ENCODE measurements around the gene MUTYH. TPM values are rescaled to one million over a fixed set of nuclear protein-coding genes. Genes with fewer than 3 reads are reported as not detected.

Gene MUTYH
- total RNA-seq, 2 donors from 2014 or later: 17.0 to 65.0 TPM

GRCh38 chr1:45317166-45317565, 23.1 kb downstream of the MUTYH start:
- Histone ChIP-seq H3K27me3 (no peaks in the 10 kb centered on the region), H3K4me1 (no peaks in the 10 kb centered on the region), H3K9me3 (no peaks in the 10 kb centered on the region), H3K36me3 (no peaks in the 10 kb centered on the region), H3K9ac (ENCODE audit: low read depth in 2 of 2, low read length in 2 of 2) (no peak overlapping the region), H3K27ac (no peak overlapping the region), H3K4me3 (no peak overlapping the region)
- no peak for DNase-seq
- no peak for TF ChIP-seq CTCF (IDR thresholded peaks at IDR 0.05)
- intact Hi-C loops (cut with DNase I): no loop called here

- H3K4me1 ChIP-seq: no peaks in the 10 kb centered on the region
- H3K36me3 ChIP-seq: no peaks in the 10 kb centered on the region
- no peak for DNase-seq
- no peaks in the 10 kb centered on the region for H3K27me3 ChIP-seq
- H3K4me3 ChIP-seq: no peak overlapping the region
- H3K27ac ChIP-seq: no peak overlapping the region
- H3K9ac ChIP-seq (ENCODE audit: low read depth in 2 of 2, low read length in 2 of 2): no peak overlapping the region
- TF ChIP-seq CTCF (IDR thresholded peaks at IDR 0.05): no peak
- intact Hi-C loops (cut with DNase I): no loop called here
- H3K9me3 ChIP-seq: no peaks in the 10 kb centered on the region
These were observed 26.0 kb downstream of the MUTYH start for GRCh38 chr1:45314266-45314665.

GRCh38 chr1:45306905-45307304, 33.3 kb downstream of the MUTYH start:
- no peak overlapping the region for H3K9ac ChIP-seq (ENCODE audit: low read depth in 2 of 2, low read length in 2 of 2)
- TF ChIP-seq CTCF (IDR thresholded peaks at IDR 0.05): no peak
- no peak overlapping the region for H3K27ac ChIP-seq
- intact Hi-C loops (cut with DNase I): loop anchor here (10.0 kb wide), 1 partner anchor 472 kb away; no protein-coding TSS in a partner anchor
- peaks cover 8% of the 10 kb centered on the region for H3K4me1 ChIP-seq
- no peaks in the 10 kb centered on the region for H3K27me3 ChIP-seq
- H3K4me3 ChIP-seq: no peak overlapping the region
- DNase-seq: no peak
- no peaks in the 10 kb centered on the region for H3K36me3 ChIP-seq
- H3K9me3 ChIP-seq: no peaks in the 10 kb centered on the region

- no peak for DNase-seq
- H3K9me3 ChIP-seq: no peaks in the 10 kb centered on the region
- no peak overlapping the region for H3K4me3 ChIP-seq
- no peaks in the 10 kb centered on the region for H3K27me3 ChIP-seq
- no peaks in the 10 kb centered on the region for H3K36me3 ChIP-seq
- H3K27ac ChIP-seq: no peak overlapping the region
- TF ChIP-seq CTCF (IDR thresholded peaks at IDR 0.05): no peak
- no peak overlapping the region for H3K9ac ChIP-seq (ENCODE audit: low read depth in 2 of 2, low read length in 2 of 2)
- peaks cover 8% of the 10 kb centered on the region for H3K4me1 ChIP-seq
- intact Hi-C loops (cut with DNase I): loop anchor here (10.0 kb wide), 1 partner anchor 472 kb away; no protein-coding TSS in a partner anchor
These were observed 33.9 kb downstream of the MUTYH start for GRCh38 chr1:45306319-45306718.

GRCh38 chr1:45305231-45305630, 35.0 kb downstream of the MUTYH start:
- no peak for DNase-seq
- TF ChIP-seq CTCF (IDR thresholded peaks at IDR 0.05): no peak
- Histone ChIP-seq H3K27ac (no peak overlapping the region), H3K36me3 (no peaks in the 10 kb centered on the region), H3K9ac (ENCODE audit: low read depth in 2 of 2, low read length in 2 of 2) (peak overlapping the region in 1 of 2 donors; percentile 79), H3K27me3 (no peaks in the 10 kb centered on the region), H3K4me1 (peaks cover 8% of the 10 kb centered on the region), H3K9me3 (no peaks in the 10 kb centered on the region), H3K4me3 (no peak overlapping the region)
- intact Hi-C loops (cut with DNase I): loop anchor here (10.0 kb wide), 1 partner anchor 470 kb away; no protein-coding TSS in a partner anchor
